GM23248 (cell line): ENCODE results near the gene DHRS4L2. TPM values are rescaled to one million over a fixed set of nuclear protein-coding genes. Genes with fewer than 3 reads are reported as not detected.
"Not testable (repeated sequence)": the region's sequence is repeated elsewhere in the genome, so short reads cannot be mapped to it uniquely, and the experiment has no call there.

Source experiments
- DNase-seq: peaks from one replicate; pipeline ENCODE4 v3.0.0-alpha.2; 2015
- H2AFZ ChIP-seq: fragments of 200-600 bp; sonication (generic); 2 replicates; pipeline ENCODE4 v1.6.1; 2016; ENCODE audit warnings: antibody characterized with exemption
- H3F3A ChIP-seq: fragments of 200-600 bp; sonication (generic); 2 replicates; pipeline ENCODE4 v1.6.1; 2016; ENCODE audit warnings: mild to moderate bottlenecking, antibody characterized with exemption, mixed run types; ENCODE audit not compliant: insufficient read depth
- H3K27ac ChIP-seq: fragments of 200-600 bp; sonication (generic); 2 replicates; pipeline ENCODE4 v1.5.1; 2016; ENCODE audit warnings: mild to moderate bottlenecking
- H3K27me3 ChIP-seq: fragments of 200-600 bp; sonication (generic); replicated peaks from 2 replicates; pipeline ENCODE4 v1.6.1; 2016; ENCODE audit warnings: mild to moderate bottlenecking; ENCODE audit not compliant: insufficient read depth
- H3K36me3 ChIP-seq: fragments of 200-600 bp; sonication (generic); 2 replicates; pipeline ENCODE4 v1.6.1; 2016; ENCODE audit warnings: low read depth, mild to moderate bottlenecking
- H3K4me1 ChIP-seq: fragments of 200-600 bp; sonication (generic); 2 replicates; pipeline ENCODE4 v1.6.1; 2016; ENCODE audit warnings: mild to moderate bottlenecking; ENCODE audit not compliant: insufficient read depth
- H3K4me2 ChIP-seq: fragments of 200-600 bp; sonication (generic); one replicate; pipeline ENCODE4 v1.6.1; 2016; ENCODE audit warnings: mild to moderate bottlenecking; ENCODE audit not compliant: unreplicated experiment
- H3K4me3 ChIP-seq: fragments of 200-600 bp; sonication (generic); 2 replicates; pipeline ENCODE4 v1.5.1; 2016; ENCODE audit warnings: mild to moderate bottlenecking
- H3K79me2 ChIP-seq: fragments of 200-600 bp; sonication (generic); 2 replicates; pipeline ENCODE4 v1.6.1; 2016; ENCODE audit warnings: mild to moderate bottlenecking; ENCODE audit not compliant: insufficient read depth
- H3K9ac ChIP-seq: fragments of 200-600 bp; sonication (generic); 2 replicates; pipeline ENCODE4 v1.6.1; 2016; ENCODE audit warnings: mild to moderate bottlenecking
- H3K9me2 ChIP-seq: fragments of 200-600 bp; sonication (generic); 2 replicates; pipeline ENCODE4 v1.6.1; 2016; ENCODE audit warnings: mixed run types, mild to moderate bottlenecking, moderate library complexity; ENCODE audit not compliant: insufficient read depth
- H3K9me3 ChIP-seq: fragments of 200-600 bp; sonication (generic); one replicate; pipeline ENCODE4 v1.6.1; 2017; ENCODE audit warnings: low read depth
- H4K20me1 ChIP-seq: fragments of 200-600 bp; sonication (generic); 2 replicates; pipeline ENCODE4 v1.6.0; 2016; ENCODE audit not compliant: insufficient read depth
- EZH2 ChIP-seq: fragments of 200-600 bp; sonication (generic); IDR thresholded peaks from 2 replicates; pipeline ENCODE4 v1.6.1; 2018; ENCODE audit warnings: antibody characterized with exemption, mild to moderate bottlenecking; ENCODE audit not compliant: insufficient read depth, poor library complexity, severe bottlenecking
- EZH2phosphoT487 ChIP-seq: fragments of 200-600 bp; sonication (generic); IDR thresholded peaks from 2 replicates; pipeline ENCODE4 v1.6.1; 2018; ENCODE audit warnings: antibody characterized with exemption, moderate library complexity, mild to moderate bottlenecking, low read depth; ENCODE audit not compliant: insufficient read depth
- WGBS, 2 experiments: methylation state at CpG; one replicate each; pipeline ENCODE4 v1.1.6; 2015 to 2017; ENCODE audit warnings: low lambda C conversion rate in 2 of 2, low coverage in 1 of 2; ENCODE audit errors: missing lambda C conversion rate in 2 of 2; 5-methylcytosine and 5-hydroxymethylcytosine counted together
- in situ Hi-C: fragments of 300-500 bp; cut with MboI; formaldehyde crosslinking; loops from 2 replicates; pipeline ENCODE4 v1.15.0; 2020
- polyA plus RNA-seq: library from polyadenylated mRNA; unstranded; fragments of >200 nt; fragmentation: Nextera tagmentation; extraction: Ambion mirVana; gene quantifications from 2 replicates; pipeline ENCODE4 v1.2.1, GENCODE V29; 2016
- total RNA-seq: library from RNA; depleted of rRNA; stranded (reverse); fragments of >200 nt; shearing (Covaris generic); gene quantifications from 2 replicates; pipeline ENCODE4 v1.2.3, GENCODE V29; 2014

DHRS4L2 gene
- total and polyA plus RNA-seq, 2 experiments from 2014 or later: 10.1 to 19.2 TPM

DNA sequence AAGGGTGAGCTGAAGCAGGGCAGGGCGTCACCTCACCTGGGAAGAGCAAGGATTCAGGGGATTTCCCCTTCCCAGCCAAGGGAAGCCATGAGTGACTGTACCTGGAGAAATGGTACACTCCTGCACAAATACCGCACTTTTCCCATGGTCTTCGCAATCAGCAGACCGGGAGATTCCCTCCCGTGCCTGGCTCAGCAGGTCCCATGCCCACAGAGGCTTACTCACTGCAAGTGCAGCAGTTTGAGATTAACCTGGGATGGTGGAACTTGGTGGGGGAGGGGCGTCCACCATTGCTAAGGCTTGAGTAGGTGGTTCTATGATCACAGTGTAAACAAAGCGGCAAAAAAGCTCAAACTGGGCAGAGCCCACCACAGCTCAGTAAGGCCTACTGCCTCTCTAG is 46.1 kb upstream of the DHRS4L2 start:
- Histone ChIP-seq H2AFZ (no peak overlapping the region), H3K4me3 (no peak overlapping the region), H3K36me3 (no peaks in the 10 kb centered on the region), H3K4me1 (no peaks in the 10 kb centered on the region), H3K9me3 (no peaks in the 10 kb centered on the region), H3F3A (no peaks in the 10 kb centered on the region), H3K9me2 (no peaks in the 10 kb centered on the region), H4K20me1 (no peaks in the 10 kb centered on the region), H3K4me2 (no peak overlapping the region), H3K9ac (no peak overlapping the region), H3K79me2 (peaks cover 4% of the 10 kb centered on the region; the same call in 1 of the 2 replicates), H3K27ac (no peak overlapping the region), H3K27me3 (no peaks in the 10 kb centered on the region)
- no peak for TF ChIP-seq EZH2
- TF ChIP-seq EZH2phosphoT487: no peak
- WGBS, 2 experiments: 81 to 88% methylated on average over 7 of the region's 7 CpGs
- in situ Hi-C loops: no loop called here
- DNase-seq: no peak

DNA sequence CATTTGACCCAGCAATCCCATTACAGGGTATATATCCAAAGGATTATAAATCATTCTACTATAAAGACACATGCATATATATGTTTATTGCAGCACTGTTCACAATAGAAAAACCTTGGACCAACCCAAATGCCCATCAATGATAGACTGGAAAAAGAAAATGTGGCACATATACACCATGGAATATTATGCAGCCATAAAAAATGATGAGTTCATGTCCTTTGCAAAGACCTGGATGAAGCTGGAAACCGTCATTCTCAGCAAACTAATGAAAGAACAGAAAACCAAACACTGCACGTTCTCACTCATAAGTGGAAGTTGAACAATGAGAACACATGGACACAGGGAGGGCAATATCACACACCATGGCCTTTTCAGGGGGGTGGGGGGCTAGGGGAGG is 39.7 kb upstream of the DHRS4L2 start:
- H2AFZ ChIP-seq, H3F3A ChIP-seq, DNase-seq, H4K20me1 ChIP-seq, H3K4me1 ChIP-seq, H3K27me3 ChIP-seq, H3K4me3 ChIP-seq, H3K36me3 ChIP-seq, H3K9me3 ChIP-seq, H3K27ac ChIP-seq, H3K9ac ChIP-seq, H3K9me2 ChIP-seq, in situ Hi-C loops, H3K4me2 ChIP-seq, H3K79me2 ChIP-seq: not testable (repeated sequence)
- WGBS, 2 experiments: 58 to 66% methylated on average over 2 of the region's 2 CpGs

DNA sequence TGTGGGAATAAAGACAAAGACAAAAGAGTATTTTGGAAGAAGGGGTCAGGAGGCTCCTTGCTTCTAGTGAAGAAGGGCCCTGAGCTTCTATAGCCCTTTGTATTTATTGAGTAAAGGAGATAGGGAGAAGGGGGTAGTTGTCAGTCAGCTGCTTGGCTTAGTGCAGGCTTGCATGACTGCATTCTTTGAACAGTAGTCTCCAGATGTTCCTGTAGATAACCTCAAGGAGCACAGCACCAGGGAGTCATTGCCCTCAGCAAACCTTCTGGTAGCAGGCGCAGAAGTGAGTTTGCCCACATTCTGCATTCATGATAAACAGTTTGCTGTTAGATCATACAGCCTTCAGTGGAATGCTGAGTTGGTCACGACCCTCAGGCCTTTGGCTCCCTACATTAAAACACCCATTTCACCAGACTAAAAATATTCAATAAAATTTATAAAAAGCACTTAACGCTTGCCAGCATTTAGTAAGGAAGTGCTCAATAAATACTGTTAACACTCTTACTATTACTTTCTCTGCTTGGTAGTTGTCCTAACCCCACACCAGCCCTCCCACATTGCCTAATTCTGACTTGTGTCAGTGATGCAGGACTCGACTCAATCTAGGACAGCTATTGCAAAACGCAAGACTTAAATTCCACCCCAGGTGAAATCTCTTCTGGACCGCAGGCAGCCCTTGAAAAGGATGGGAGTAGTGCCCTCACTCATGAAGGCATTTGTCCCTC is 38.2 kb upstream of the DHRS4L2 start:
- H2AFZ ChIP-seq: no peak overlapping the region
- DNase-seq: no peak
- no peaks in the 10 kb centered on the region for H3K9me2 ChIP-seq
- no peaks in the 10 kb centered on the region for H3K27me3 ChIP-seq
- no peaks in the 10 kb centered on the region for H3F3A ChIP-seq
- WGBS, 2 experiments: 83 to 90% methylated on average over 6 of the region's 6 CpGs
- in situ Hi-C loops: no loop called here
- H3K27ac ChIP-seq: no peak overlapping the region
- TF ChIP-seq EZH2phosphoT487 (no peak), EZH2 (no peak)
- no peaks in the 10 kb centered on the region for H3K9me3 ChIP-seq
- no peaks in the 10 kb centered on the region for H4K20me1 ChIP-seq
- H3K9ac ChIP-seq: no peak overlapping the region
- no peaks in the 10 kb centered on the region for H3K36me3 ChIP-seq
- H3K4me1 ChIP-seq: peaks cover 15% of the 10 kb centered on the region; the same call in 1 of the 2 replicates
- no peak overlapping the region for H3K4me3 ChIP-seq
- peaks cover 19% of the 10 kb centered on the region; the same call in 1 of the 2 replicates for H3K79me2 ChIP-seq
- H3K4me2 ChIP-seq: no peak overlapping the region

DNA sequence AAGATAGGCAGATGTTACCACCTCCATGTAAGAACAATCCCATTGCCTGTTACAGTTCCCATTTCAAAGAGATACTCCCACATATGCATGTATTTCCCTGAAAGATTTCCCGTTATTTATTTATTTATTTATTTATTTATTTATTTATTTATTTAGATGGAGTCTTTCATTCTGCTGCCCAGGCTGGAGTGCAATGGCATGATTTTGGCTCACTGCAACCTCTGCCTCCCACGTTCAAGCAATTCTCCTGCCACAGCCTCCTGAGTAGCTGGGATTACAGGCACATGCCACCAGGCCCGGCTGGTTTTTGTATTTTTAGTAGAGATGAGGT is 37.6 kb upstream of the DHRS4L2 start:
- DNase-seq, H3F3A ChIP-seq, H3K4me2 ChIP-seq, H3K27me3 ChIP-seq, in situ Hi-C loops, H4K20me1 ChIP-seq, H3K27ac ChIP-seq, H3K9me2 ChIP-seq, H3K9me3 ChIP-seq, H2AFZ ChIP-seq, H3K36me3 ChIP-seq, H3K9ac ChIP-seq, H3K4me3 ChIP-seq: not testable (repeated sequence)
- Histone ChIP-seq H3K79me2 (peaks cover 16% of the 10 kb centered on the region; the same call in 1 of the 2 replicates), H3K4me1 (peaks cover 15% of the 10 kb centered on the region; the same call in 1 of the 2 replicates)
- WGBS, 2 experiments: 92 to 93% methylated on average over 3 of the region's 3 CpGs
